Peyer's patch (tissue), 4 donors: ENCODE data around the gene VPS9D1.
"Not testable (repeated sequence)": the region's sequence is repeated elsewhere in the genome, so short reads cannot be mapped to it uniquely, and the experiment has no call there.

Source experiments
- POLR2A ChIP-seq, 2 donors: fragments of 450-650 bp; IDR thresholded peaks; one replicate each; pipeline ENCODE4 v1.5.1; 2017; ENCODE audit warnings: antibody characterized with exemption in 2 of 2, mild to moderate bottlenecking in 2 of 2, moderate library complexity in 2 of 2
- TF ChIP-seq, protein P1 (sequence below), 6 experiments: fragments of 450-650 bp in 4 of 6; fragments of 200-600 bp in 2 of 6; sonication (generic) in 1 of 6; IDR thresholded peaks; one replicate each; pipeline ENCODE4 v1.5.1; 2017 to 2019; ENCODE audit warnings: antibody characterized with exemption in 6 of 6, mild to moderate bottlenecking in 3 of 6, moderate library complexity in 1 of 6

DNA sequence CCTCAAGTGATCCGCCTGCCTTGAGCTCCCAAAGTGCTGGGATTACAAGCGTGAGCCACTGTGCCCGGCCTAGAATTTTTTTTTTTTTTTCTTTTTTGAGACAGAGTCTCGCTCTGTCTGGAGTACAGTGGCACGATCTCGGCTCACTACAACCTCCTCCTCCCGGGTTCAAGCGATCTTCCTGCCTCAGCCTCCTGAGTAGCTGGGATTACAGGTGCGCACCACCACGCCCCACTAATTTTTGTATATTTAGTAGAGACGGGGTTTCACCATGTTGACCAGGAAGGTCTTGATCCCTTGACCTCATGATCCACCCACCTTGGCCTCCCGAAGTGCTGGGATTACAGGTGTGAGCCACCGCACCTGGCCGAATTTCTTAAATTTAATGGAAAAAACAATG is 22.0 kb downstream of the VPS9D1 start:
- not testable (repeated sequence) for TF ChIP-seq POLR2A (IDR thresholded peaks at IDR 0.05)
- TF ChIP-seq, protein P1, sequence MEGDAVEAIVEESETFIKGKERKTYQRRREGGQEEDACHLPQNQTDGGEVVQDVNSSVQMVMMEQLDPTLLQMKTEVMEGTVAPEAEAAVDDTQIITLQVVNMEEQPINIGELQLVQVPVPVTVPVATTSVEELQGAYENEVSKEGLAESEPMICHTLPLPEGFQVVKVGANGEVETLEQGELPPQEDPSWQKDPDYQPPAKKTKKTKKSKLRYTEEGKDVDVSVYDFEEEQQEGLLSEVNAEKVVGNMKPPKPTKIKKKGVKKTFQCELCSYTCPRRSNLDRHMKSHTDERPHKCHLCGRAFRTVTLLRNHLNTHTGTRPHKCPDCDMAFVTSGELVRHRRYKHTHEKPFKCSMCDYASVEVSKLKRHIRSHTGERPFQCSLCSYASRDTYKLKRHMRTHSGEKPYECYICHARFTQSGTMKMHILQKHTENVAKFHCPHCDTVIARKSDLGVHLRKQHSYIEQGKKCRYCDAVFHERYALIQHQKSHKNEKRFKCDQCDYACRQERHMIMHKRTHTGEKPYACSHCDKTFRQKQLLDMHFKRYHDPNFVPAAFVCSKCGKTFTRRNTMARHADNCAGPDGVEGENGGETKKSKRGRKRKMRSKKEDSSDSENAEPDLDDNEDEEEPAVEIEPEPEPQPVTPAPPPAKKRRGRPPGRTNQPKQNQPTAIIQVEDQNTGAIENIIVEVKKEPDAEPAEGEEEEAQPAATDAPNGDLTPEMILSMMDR (IDR thresholded peaks at IDR 0.05): not testable (repeated sequence)
